Fibroblast of lung (primary cell): ENCODE data around the gene PURA.

Experiments used
- CTCF ChIP-seq, 2 donors: IDR thresholded peaks in 1 of 2; conservative IDR thresholded peaks in 1 of 2; 1 replicate in 1 of 2; 2 replicates in 1 of 2; pipeline ENCODE4 v1.5.1; 2011 to 2012; ENCODE audit warnings: low read length in 2 of 2, control low read depth in 1 of 2, inconsistent platforms in 1 of 2, low read depth in 1 of 2, mild to moderate bottlenecking in 1 of 2
- EZH2 ChIP-seq: IDR thresholded peaks from 2 replicates; pipeline ENCODE4 v1.5.1; 2012; ENCODE audit warnings: low read length, control low read depth, mild to moderate bottlenecking; ENCODE audit errors: missing control alignments

GRCh38 chr5:140094889-140095288 is 19.0 kb upstream of the PURA start:
- TF ChIP-seq EZH2 (no peak), CTCF (conservative IDR thresholded peaks at IDR 0.05 in 1 of 2, IDR thresholded peaks at IDR 0.05 in 1 of 2; ENCODE audit: low read depth in 1 of 2, low read length in 2 of 2) (no peak)
